ENCODE results near the gene KRTAP10-4.

Gene KRTAP10-4

GRCh38 chr21:44614161-44614631, 40.7 kb downstream of the KRTAP10-4 start:
- no peak for DNase-seq (ENCODE audit: low read depth in 1 of 2, low spot score in 1 of 2)
- Histone ChIP-seq H3K27me3 (ENCODE audit: insufficient read depth, poor library complexity, severe bottlenecking) (no peaks in the 10 kb centered on the region), H3K4me3 (replicated peaks; ENCODE audit: insufficient read depth, low read length) (no peak overlapping the region), H3K27ac (replicated peaks) (no peak overlapping the region)
- TF ChIP-seq CTCF (IDR thresholded peaks at IDR 0.05; ENCODE audit: insufficient read depth, low read length) (no peak), GABPA (IDR thresholded peaks at IDR 0.05; ENCODE audit: low read depth) (no peak), SPI1 (IDR thresholded peaks at IDR 0.05; ENCODE audit: borderline replicate concordance, low read depth) (no peak), POLR2AphosphoS5 (IDR thresholded peaks at IDR 0.05; ENCODE audit: low read depth) (no peak), REST (IDR thresholded peaks at IDR 0.05; ENCODE audit: insufficient replicate concordance, low read depth) (no peak)

GRCh38 chr21:44614961-44615391, 41.4 kb downstream of the KRTAP10-4 start:
- no peak overlapping the region for H3K27ac ChIP-seq (replicated peaks)
- TF ChIP-seq SPI1 (IDR thresholded peaks at IDR 0.05; ENCODE audit: borderline replicate concordance, low read depth) (no peak), POLR2AphosphoS5 (IDR thresholded peaks at IDR 0.05; ENCODE audit: low read depth) (no peak), CTCF (IDR thresholded peaks at IDR 0.05; ENCODE audit: insufficient read depth, low read length) (no peak)
- no peaks in the 10 kb centered on the region for H3K27me3 ChIP-seq (ENCODE audit: insufficient read depth, poor library complexity, severe bottlenecking)
- no peak for DNase-seq (ENCODE audit: low read depth in 1 of 2, low spot score in 1 of 2)
- no peak overlapping the region for H3K4me3 ChIP-seq (replicated peaks; ENCODE audit: insufficient read depth, low read length)

GRCh38 chr21:44615466-44615865, 41.9 kb downstream of the KRTAP10-4 start:
- Histone ChIP-seq H3K27ac (replicated peaks) (no peak overlapping the region), H3K4me3 (replicated peaks; ENCODE audit: insufficient read depth, low read length) (no peak overlapping the region), H3K27me3 (ENCODE audit: insufficient read depth, poor library complexity, severe bottlenecking) (no peaks in the 10 kb centered on the region)
- DNase-seq (ENCODE audit: low read depth in 1 of 2, low spot score in 1 of 2) = no peak
- TF ChIP-seq CTCF (IDR thresholded peaks at IDR 0.05; ENCODE audit: insufficient read depth, low read length) (no peak), SPI1 (IDR thresholded peaks at IDR 0.05; ENCODE audit: borderline replicate concordance, low read depth) (no peak), GABPA (IDR thresholded peaks at IDR 0.05; ENCODE audit: low read depth) (no peak), POLR2AphosphoS5 (IDR thresholded peaks at IDR 0.05; ENCODE audit: low read depth) (no peak), REST (IDR thresholded peaks at IDR 0.05; ENCODE audit: insufficient replicate concordance, low read depth) (no peak)
